Right cardiac atrium (tissue), 5 donors: ENCODE measurements around the gene GLIPR1. TPM values are rescaled to one million over a fixed set of nuclear protein-coding genes. Genes with fewer than 3 reads are reported as not detected.
A peak's percentile ranks its signal among the peaks of the same experiment; 100 is the strongest.

Source experiments
- ATAC-seq, 2 donors: fragments of 200-7000 bp; cut with Tn5 transposase; one replicate each; pipeline versions ENCODE4 v1.8.0 to v1.9.1; 2020; ENCODE audit warnings: moderate library complexity in 2 of 2, mild to moderate bottlenecking in 1 of 2
- DNase-seq, 3 donors: peaks; one replicate each; pipeline ENCODE4 v3.0.0-alpha.2; 2020
- H3K27ac ChIP-seq: one replicate; pipeline ENCODE4 v1.5.1; 2013; ENCODE audit warnings: mild to moderate bottlenecking, low read length, control low read depth, moderate library complexity
- H3K27me3 ChIP-seq: one replicate; pipeline ENCODE4 v1.6.1; 2013; ENCODE audit not compliant: control insufficient read depth, insufficient read depth
- H3K4me1 ChIP-seq: one replicate; pipeline ENCODE4 v1.6.1; 2013; ENCODE audit warnings: low read length; ENCODE audit not compliant: control insufficient read depth, insufficient read depth
- H3K4me3 ChIP-seq: one replicate; pipeline ENCODE4 v1.5.1; 2013; ENCODE audit warnings: low read length, control low read depth
- H3K9me3 ChIP-seq: one replicate; pipeline ENCODE4 v1.6.1; 2013; ENCODE audit warnings: low read length; ENCODE audit not compliant: control insufficient read depth
- WGBS: extraction: QIAGEN DNeasy Blood & Tissue Kit; methylation state at CpG from one replicate; pipeline ENCODE4 v1.1.7; 2013; 5-methylcytosine and 5-hydroxymethylcytosine counted together
- intact Hi-C, 4 donors: fragments of 100-400 bp; cut with DNase I; formaldehyde crosslinking; loops; one replicate each; pipeline versions ENCODE4 v1.11.0 to v1.14.0; 2022 to 2023
- polyA plus RNA-seq: library from polyadenylated mRNA; stranded (reverse); fragments of 200-250 nt; gene quantifications from one replicate; pipeline ENCODE4 v1.2.3, GENCODE V29; 2013
- total RNA-seq, 4 donors: library from RNA; stranded (reverse); fragmentation: NEBNext Ultra II Directional; extraction: Animal tissue kit (Norgen Biotek cat#: 25700); gene quantifications; one replicate each; pipeline ENCODE4 v1.2.1, GENCODE V29; 2021
- donor health status: healthy with polysubstance abuse.
- donor health status: DM: no; HTN: yes; CAD: no.
- donor health status: DM: no; HTN: no; CAD: no.
- donor health status: DM: no; HTN: yes; CAD: no; lungs with severe emphysema.
- donor health status: DM: yes; HTN: yes; CAD: no.

The GLIPR1 gene
- total and polyA plus RNA-seq, 5 donors: 2.7 to 23.5 (median 15.9) TPM

- no peak for ATAC-seq
- Histone ChIP-seq H3K9me3 (no peaks in the 10 kb centered on the region), H3K27ac (no peak overlapping the region), H3K4me1 (no peaks in the 10 kb centered on the region), H3K27me3 (no peaks in the 10 kb centered on the region), H3K4me3 (no peak overlapping the region)
- no peak for DNase-seq
- 96% methylated on average over 2 of the region's 2 CpGs for WGBS
- intact Hi-C loops: loop anchor here in 2 of 4 donors (10.0 kb wide), 2 partner anchors 94 to 104 kb away; partner anchors contain the start of gene GLIPR1L2 (in 1 of the 2)
These were observed 8.6 kb downstream of the GLIPR1 start for GRCh38 chr12:75489187-75489586.

GRCh38 chr12:75489613-75490210 lies 9.2 kb downstream of the GLIPR1 start:
- H3K27ac ChIP-seq: no peak overlapping the region
- ATAC-seq (no peak), DNase-seq (no peak)
- intact Hi-C loops: loop anchor here in 2 of 4 donors (10.0 kb wide), 2 partner anchors 95 to 105 kb away; partner anchors contain the start of gene GLIPR1L2 (in 1 of the 2)
- H3K4me3 ChIP-seq: no peak overlapping the region
- WGBS: 57% methylated on average over 7 of the region's 7 CpGs
- H3K27me3 ChIP-seq: no peaks in the 10 kb centered on the region
- no peaks in the 10 kb centered on the region for H3K9me3 ChIP-seq
- no peaks in the 10 kb centered on the region for H3K4me1 ChIP-seq

GRCh38 chr12:75491169-75491568 lies 10.6 kb downstream of the GLIPR1 start:
- no peaks in the 10 kb centered on the region for H3K4me1 ChIP-seq
- WGBS: 87% methylated on average over 2 of the region's 2 CpGs
- H3K27ac ChIP-seq: no peak overlapping the region
- no peaks in the 10 kb centered on the region for H3K9me3 ChIP-seq
- no peak overlapping the region for H3K4me3 ChIP-seq
- ATAC-seq: no peak
- intact Hi-C loops: no loop called here
- no peak for DNase-seq
- no peaks in the 10 kb centered on the region for H3K27me3 ChIP-seq

- intact Hi-C loops: loop anchor here in 2 of 4 donors (10.0 kb wide), 1 partner anchor 169 kb away; the partner anchor contains the start of genes CAPS2 (in 2 of the 2) and GLIPR1L1 (in 2 of the 2)
- Histone ChIP-seq H3K4me1 (no peaks in the 10 kb centered on the region), H3K27me3 (no peaks in the 10 kb centered on the region), H3K4me3 (no peak overlapping the region), H3K9me3 (no peaks in the 10 kb centered on the region), H3K27ac (no peak overlapping the region)
- DNase-seq: no peak
- no peak for ATAC-seq
- WGBS: 83% methylated on average over 3 of the region's 3 CpGs
These were observed 22.9 kb downstream of the GLIPR1 start for GRCh38 chr12:75503459-75503858.

GRCh38 chr12:75503866-75504265 lies 23.3 kb downstream of the GLIPR1 start:
- no peak for ATAC-seq
- no peak overlapping the region for H3K4me3 ChIP-seq
- no peaks in the 10 kb centered on the region for H3K4me1 ChIP-seq
- DNase-seq: no peak
- intact Hi-C loops: loop anchor here in 2 of 4 donors (10.0 kb wide), 1 partner anchor 169 kb away; the partner anchor contains the start of genes CAPS2 (in 2 of the 2) and GLIPR1L1 (in 2 of the 2)
- H3K9me3 ChIP-seq: no peaks in the 10 kb centered on the region
- WGBS: 95% methylated on average over 3 of the region's 3 CpGs
- H3K27me3 ChIP-seq: no peaks in the 10 kb centered on the region
- H3K27ac ChIP-seq: no peak overlapping the region

- no peak for ATAC-seq
- Histone ChIP-seq H3K4me1 (no peaks in the 10 kb centered on the region), H3K27ac (no peak overlapping the region), H3K27me3 (no peaks in the 10 kb centered on the region), H3K9me3 (no peaks in the 10 kb centered on the region), H3K4me3 (no peak overlapping the region)
- DNase-seq: no peak
- intact Hi-C loops: loop anchor here in 2 of 4 donors (10.0 kb wide), 1 partner anchor 171 kb away; the partner anchor contains the start of genes CAPS2 (in 2 of the 2) and GLIPR1L1 (in 2 of the 2)
- 62% methylated on average over 2 of the region's 2 CpGs for WGBS
These were observed 25.3 kb downstream of the GLIPR1 start for GRCh38 chr12:75505706-75506312.

GRCh38 chr12:75507086-75507485 lies 26.5 kb downstream of the GLIPR1 start:
- H3K4me1 ChIP-seq: no peaks in the 10 kb centered on the region
- H3K27me3 ChIP-seq: no peaks in the 10 kb centered on the region
- WGBS: 76% methylated on average over 2 of the region's 2 CpGs
- no peaks in the 10 kb centered on the region for H3K9me3 ChIP-seq
- intact Hi-C loops: loop anchor here in 2 of 4 donors (10.0 kb wide), 1 partner anchor 172 kb away; the partner anchor contains the start of genes CAPS2 (in 2 of the 2) and GLIPR1L1 (in 2 of the 2)
- ATAC-seq (no peak), DNase-seq (no peak)
- H3K4me3 ChIP-seq: no peak overlapping the region
- no peak overlapping the region for H3K27ac ChIP-seq

GRCh38 chr12:75508159-75508558 lies 27.6 kb downstream of the GLIPR1 start:
- intact Hi-C loops: loop anchor here in 2 of 4 donors (10.0 kb wide), 1 partner anchor 173 kb away; the partner anchor contains the start of genes CAPS2 (in 2 of the 2) and GLIPR1L1 (in 2 of the 2)

GRCh38 chr12:75509621-75510020 lies 29.1 kb downstream of the GLIPR1 start:
- DNase-seq (no peak), ATAC-seq (no peak)
- Histone ChIP-seq H3K27me3 (no peaks in the 10 kb centered on the region), H3K9me3 (no peaks in the 10 kb centered on the region), H3K4me1 (no peaks in the 10 kb centered on the region), H3K4me3 (no peak overlapping the region), H3K27ac (no peak overlapping the region)
- 76% methylated on average over 4 of the region's 4 CpGs for WGBS
- intact Hi-C loops: loop anchor here in 2 of 4 donors (10.0 kb wide), 1 partner anchor 175 kb away; the partner anchor contains the start of genes CAPS2 (in 2 of the 2) and GLIPR1L1 (in 2 of the 2)

More at GRCh38 chr12:75508159-75508558, 27.6 kb downstream of the GLIPR1 start:
- Histone ChIP-seq H3K27ac (no peak overlapping the region), H3K4me1 (no peaks in the 10 kb centered on the region), H3K4me3 (no peak overlapping the region), H3K9me3 (no peaks in the 10 kb centered on the region), H3K27me3 (no peaks in the 10 kb centered on the region)
- DNase-seq (no peak), ATAC-seq (no peak)
- WGBS: 57% methylated on average over 2 of the region's 2 CpGs

- no peaks in the 10 kb centered on the region for H3K27me3 ChIP-seq
- intact Hi-C loops: no loop called here
- ATAC-seq (peak; percentile 100), DNase-seq (peak; percentile 93 to 95 (median 95))
- WGBS: 3% methylated on average over 47 of the region's 47 CpGs
- H3K4me1 ChIP-seq: no peaks in the 10 kb centered on the region
- peak within 1 kb of the TSS; percentile 100 for H3K4me3 ChIP-seq
- H3K9me3 ChIP-seq: no peaks in the 10 kb centered on the region
- H3K27ac ChIP-seq: peak within 1 kb of the TSS; percentile 63
These were observed 30.8 kb downstream of the GLIPR1 start, which contains the start of gene KRR1 for GRCh38 chr12:75511116-75512048. Gene KRR1, minus strand, starts transcription at chr12:75511609. Its CDS starts 12 bp downstream, at chr12:75511597.
